ENCODE results near the gene SLC13A3. TPM values are rescaled to one million over a fixed set of nuclear protein-coding genes. Genes with fewer than 3 reads are reported as not detected.
"Not testable (repeated sequence)": the region's sequence is repeated elsewhere in the genome, so short reads cannot be mapped to it uniquely, and the experiment has no call there.

Gene SLC13A3
- total RNA-seq, 1 donor from 2014 or later: 1.5 TPM

DNA sequence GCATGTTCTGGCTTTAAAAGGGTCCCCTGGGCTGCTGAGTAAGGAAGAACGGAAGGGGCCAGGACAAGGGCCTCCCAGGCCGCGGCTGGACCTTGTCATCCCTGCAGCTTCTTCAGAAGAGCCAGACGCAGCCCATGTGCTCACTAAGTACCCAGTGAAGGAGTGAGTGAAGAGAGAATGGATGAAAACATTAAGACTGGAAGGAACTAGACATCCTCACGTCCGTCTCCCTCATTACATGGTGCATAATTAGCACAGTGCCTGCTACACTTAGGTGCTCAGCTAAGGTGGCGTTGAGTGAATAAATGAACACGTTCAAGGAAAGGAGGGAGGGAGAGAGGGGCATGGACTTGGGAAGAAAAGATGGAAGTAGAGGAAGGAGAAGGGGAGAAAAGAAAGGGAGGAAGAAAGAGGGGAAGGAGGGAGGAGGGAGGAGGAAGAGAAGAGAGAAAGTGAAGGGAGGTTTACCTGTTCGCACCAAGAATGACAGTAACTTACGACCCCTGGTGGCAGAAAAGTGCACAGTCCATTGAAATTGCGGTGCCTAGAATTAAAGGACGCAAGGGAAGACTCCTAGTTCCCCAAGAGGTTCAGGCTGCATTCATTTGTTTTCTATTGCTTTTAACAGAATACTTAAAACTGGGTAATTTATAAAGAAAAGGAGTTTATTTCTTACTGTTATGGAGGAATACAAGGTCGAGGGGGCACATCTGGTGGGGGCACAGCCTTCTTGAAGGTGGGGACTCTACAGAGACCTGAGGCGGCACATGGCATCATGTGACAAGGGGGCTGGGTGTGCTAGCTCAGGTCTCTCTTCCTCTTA, 30.0 kb upstream of the SLC13A3 start:
- DNase-seq (ENCODE audit: low spot score): no peak

DNA sequence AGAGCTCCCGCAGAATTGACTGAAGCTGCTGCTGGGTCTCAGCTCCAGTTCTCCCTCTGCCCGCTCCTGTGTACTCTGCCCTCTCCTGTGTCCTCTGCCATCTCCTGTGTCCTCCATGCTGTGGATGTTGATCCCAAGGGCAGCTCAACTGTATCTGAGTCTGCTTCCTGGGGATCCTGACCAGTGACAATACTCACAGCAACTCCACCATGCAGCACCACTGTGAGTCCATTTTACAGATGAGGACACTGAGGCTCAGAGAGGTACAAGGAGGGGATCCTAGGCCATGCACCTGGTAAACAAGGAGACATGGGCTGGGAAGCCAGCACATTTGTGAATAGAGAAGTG, 29.4 kb upstream of the SLC13A3 start:
- DNase-seq (ENCODE audit: low spot score): no peak

DNA sequence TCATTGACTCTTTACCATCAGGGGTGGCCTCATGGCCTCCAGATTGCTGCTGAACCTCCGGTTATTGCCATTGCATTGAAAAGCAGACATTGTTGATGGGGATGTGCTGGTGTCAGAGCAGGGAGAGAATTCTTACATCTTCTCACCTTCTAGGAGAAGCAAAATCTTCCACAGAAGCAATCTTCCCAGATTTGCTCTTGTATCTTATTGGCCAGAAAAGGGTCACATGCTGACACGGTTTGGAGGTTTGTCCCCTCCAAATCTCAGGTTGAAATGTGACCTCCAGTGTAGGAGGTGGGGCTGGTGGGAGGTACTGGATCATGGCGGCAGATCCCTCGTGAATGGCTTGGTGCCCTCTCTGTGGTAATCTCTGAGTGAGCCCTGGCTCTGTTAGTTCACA, 27.3 kb upstream of the SLC13A3 start:
- DNase-seq (ENCODE audit: low spot score): no peak

DNA sequence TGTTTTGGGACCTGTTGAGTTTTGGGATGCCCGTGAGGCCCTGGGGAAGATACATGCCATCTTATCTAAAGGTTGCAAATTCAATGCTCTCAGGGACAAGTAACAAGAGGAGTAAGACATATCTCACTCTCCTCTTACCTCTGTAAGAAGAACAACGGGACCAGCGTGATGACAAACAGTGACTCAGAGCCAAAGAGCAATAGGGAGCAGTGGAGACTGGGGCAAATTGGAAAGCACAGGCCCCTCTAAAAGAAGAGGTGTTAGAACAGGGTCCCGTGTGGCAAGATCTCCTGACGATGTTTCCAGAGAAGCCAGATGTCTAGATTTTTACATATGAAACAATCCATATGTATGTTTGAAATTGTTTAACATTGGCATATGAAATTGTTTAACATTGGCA, 26.3 kb upstream of the SLC13A3 start:
- DNase-seq (ENCODE audit: low spot score): no peak

DNA sequence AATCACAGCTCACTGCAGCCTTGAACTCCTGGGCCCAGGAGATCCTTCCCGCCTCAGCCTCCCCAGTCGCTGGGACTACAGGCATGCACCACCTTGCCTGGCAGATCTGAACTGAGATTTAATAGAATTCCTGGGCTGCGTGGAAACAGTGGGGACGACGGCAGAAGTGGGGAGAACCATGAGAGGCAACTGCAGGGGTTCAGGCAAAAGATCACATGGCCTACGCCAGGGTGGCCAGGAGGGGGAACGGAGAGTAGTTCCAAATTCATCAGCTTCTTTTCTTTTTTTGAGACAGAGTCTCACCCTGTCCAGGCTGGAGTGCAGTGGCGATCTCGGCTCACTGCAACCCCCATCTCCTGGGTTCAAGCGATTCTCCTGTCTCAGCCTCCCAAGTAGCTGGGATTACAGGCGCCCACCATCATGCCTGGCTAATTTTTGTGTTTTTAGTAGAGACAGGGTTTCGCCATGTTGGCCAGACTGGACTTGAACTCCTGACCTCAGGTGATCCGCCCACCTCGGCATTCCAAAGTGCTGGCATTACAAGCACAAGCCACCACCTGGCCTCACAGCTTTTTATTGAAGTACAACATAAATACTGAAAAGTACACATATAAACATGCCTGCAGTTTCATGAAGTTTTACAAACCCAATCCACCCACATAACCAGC, 25.5 kb upstream of the SLC13A3 start:
- DNase-seq (ENCODE audit: low spot score): not testable (repeated sequence)

DNA sequence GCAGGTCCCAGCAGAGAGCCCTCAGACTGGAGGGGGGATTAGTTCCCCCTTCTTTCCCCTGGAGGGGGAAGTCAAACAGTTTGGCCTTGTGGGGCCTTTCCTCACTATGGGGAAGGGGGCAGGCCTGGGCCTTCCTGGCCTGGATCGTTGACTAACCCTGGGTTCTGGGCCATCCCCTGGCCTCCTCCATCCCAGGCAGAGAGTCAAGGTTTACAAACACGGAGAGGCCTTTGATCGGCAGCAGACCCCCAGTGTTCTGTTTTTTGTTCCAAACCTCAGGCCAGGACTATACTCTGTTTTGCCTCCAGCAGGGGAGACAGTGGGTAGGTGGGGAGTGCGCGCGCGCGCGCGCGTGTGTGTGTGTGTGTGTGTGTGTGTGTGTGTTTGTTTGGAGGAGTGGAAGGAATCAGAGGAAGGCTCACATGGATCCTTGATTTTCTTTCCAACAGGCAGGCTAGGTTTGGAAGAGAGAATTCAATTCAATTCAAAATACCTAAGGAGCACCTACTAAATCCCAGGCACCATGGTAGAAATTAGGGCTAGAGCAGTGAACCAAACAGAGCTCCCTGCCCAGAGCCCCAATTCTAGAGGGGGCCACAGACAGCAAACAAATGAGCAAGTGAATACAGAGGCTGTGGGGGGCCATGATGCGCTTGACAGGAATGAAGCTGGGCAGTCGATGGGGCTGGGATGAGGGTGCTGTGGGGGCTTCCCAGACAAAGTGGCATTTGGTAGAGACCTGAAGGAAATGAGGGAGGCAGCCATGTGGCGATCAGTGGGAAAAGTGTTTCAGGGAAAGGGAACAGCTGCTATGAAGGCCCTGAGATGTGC, 23.2 kb upstream of the SLC13A3 start:
- no peak for DNase-seq (ENCODE audit: low spot score)

DNA sequence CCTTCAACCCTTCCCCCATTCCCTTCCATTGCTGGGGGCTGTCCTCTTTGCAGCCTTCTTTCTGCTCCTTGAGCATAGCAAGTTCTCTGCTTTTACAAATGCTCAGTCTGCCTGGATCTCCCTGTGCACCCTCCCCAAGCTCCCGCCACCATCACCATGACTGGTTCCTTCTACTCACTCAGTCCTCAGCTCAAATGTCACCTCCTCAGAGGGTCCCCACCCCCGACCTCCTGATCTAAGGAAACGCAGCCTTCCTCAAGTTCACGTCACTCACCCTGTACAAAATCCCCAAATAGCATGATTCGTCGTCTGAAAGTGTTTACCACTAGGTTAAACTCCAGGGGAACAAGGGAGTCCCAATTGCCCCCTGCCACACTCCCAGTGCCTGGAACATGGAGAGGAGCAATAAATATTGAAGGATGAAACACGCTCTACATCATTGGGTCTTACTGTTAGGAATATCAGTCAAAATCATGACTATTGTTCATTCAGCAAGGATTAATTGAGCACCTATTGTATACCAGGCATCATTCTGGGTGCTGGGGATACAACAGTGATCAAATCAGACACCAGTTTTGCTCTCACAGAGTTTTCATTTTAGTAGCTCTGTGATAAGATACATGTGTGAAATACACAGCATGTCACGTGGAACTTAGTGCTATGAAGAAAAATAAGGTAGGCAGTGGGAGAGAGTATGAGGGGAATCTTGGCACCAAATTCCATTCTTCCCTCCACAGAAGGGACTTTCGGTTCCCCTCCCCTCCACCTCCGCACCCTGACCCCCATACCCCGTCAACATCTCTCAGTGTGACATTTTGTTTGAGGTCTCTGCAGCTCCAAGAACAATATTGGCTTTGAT, 22.4 kb upstream of the SLC13A3 start:
- no peak for DNase-seq (ENCODE audit: low spot score)

DNA sequence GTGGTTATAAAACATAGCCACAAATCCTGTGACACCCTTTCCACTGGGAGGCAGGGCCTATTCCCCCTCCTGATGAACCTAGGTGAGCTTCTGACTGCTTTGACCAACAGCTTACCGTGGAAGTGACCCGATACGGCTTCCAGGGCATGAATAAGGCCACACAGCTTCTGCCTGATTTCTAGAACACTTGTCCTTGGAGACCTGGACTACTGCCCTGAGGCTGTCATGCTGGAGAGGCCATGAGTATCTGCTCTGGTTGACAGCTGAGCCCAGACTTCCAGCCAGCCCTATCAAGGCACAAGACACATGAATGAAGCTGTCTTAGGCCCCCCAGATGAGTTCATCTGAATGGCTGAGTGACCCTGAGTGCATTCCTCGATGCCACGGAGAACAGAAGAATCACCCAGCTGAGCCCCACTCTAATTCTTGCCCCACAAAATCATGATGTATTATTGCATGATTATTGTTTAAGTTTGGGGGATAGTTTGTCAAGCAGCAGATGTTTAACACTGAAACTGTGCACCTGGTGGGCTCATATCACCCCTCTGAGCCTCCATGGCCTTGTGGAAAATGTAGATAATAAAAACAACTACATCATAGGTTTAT, 21.4 kb upstream of the SLC13A3 start:
- DNase-seq (ENCODE audit: low spot score): no peak

DNA sequence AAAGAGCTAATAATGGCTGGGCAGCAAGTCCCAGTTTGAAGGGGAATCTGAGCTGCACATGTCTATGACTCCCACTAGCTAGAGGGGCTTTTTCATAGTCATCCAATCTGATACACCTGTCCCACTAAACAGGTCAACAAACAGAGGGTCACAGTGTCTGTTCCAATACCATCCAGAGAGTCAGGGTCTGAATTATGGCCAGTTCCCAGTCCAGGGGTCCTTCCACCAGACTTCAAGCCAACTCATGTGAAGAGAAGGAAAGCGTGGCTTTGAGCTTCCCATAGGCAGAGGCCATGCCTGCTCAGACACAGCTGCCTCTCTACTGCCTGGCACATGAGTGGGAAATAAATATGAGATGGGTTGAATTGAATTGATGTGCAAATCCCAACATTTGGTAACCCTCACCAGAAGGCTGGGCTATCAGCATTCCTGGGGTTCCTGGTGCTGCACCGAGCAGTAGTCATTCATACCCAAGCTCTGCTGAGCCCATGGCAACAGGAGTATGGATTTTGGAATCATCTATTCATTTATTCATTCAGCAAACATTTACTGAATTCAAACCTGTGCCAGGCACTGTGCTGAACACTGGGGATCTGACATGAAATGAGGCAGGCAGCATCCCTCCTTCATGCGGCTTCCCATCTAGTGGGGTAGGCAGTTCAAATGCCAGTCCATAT, 20.7 kb upstream of the SLC13A3 start:
- DNase-seq (ENCODE audit: low spot score): no peak

DNA sequence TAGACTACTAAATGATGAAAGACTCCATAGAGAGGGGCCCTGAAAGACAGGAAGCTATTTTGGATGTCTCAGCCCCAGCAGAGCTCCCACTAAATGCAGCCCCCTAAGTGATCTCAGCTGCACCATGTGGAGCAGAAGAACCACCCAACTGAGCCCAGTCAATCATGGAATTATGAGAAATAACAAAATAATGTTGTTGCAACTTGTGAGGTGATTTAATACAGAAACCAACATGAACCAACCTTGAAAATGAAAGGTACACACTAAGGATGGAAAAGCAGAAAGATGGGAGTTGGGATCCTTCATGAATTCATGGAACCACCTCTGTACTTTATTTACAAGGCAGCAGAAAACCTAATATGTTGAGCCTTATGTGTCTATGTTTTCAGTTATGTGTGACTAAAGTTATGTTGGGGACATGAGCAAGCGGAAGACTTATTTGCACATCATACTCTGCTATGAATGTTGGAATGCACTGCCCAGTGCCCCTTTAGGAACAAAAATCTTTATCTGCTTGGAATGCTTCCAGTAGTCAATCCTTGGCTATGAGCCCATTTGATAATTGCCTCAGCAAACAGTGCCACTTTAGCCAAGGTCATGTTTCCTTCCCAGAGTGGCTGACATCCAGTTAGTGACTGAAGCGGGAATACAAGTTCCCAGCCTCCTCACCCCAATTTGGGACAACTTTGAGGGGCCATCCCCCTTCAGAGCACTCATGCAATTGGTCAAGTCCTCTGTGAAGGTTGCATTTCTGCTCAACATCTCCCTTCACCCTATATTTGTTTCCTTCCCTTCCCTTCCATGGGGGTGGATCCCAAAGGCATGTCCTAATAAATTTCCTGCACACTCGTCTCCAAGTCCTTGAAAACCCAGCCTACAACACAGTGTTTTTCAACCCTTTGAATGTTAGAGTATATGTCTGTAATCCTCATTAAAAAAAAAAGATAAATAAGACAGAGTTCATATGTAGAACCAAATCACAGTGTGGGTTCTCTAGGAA, 19.6 kb upstream of the SLC13A3 start:
- DNase-seq (ENCODE audit: low spot score): no peak

DNA sequence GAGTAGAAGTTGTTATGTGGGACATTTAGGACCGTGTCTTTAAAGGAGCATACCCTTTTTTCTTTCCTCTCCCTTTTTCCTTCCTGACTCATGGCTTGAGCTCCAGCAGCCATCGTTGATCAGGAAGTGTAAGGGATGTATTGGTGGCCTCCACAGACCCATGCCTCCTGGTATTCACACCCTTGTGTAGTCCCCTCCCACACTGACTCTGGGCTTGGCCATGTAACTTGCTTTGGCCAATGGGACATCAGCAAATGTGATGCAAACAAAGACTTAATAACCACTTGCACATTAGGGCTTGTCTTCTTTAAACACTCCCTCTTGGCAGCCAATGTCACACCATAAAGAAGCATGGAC, 18.9 kb upstream of the SLC13A3 start:
- DNase-seq (ENCODE audit: low spot score): no peak

DNA sequence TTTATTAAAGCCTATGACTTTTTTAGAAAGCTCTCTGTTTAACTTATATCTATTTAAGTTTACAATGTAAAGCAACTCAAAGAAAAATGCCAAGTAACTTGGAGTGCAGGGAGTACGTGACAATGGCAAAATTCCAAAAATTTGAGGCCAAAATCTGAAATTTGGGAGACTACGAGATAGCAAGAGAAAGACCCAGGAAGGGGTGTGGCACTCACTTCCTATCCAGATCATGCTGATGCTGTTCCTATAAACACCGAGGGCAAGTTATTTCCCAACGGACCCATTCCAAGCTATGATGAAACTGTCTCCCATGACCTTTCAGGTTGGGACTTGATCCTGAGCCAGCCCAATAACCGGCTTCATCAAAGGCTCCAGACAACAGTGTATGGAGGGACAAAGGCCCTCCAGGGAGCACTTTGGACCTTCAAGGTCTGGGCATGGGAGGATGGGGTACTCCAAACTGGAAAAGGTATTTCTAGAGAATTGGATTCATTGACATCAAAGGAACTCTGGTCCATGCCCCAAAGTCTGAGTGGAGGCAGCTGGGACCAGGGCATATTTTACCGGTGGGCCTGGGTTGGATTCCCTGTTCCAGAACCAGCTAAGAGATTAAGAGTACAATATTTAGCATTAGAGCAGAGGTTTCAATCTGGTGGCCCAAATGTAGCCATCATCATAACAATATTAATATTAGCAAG, 15.7 kb upstream of the SLC13A3 start:
- DNase-seq (ENCODE audit: low spot score): no peak

DNA sequence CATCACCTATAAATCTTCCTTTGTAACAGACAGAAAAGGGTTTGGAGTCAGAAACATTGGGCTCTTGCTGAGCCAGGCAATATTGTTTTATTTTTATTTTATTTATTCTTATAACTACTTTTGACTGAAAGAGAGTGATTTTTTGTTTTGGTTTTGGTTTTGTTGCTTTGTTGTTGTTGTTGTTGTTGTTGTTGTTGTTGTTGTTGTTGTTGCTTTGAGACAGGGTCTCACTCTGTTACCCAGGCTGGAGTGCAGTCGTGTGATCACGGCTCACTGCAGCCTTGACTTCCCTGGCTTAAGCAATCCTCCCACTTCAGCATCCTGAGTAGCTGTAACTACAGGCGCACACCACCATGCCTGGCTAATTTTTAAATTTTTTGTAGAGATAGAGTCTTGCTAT, 15.0 kb upstream of the SLC13A3 start:
- DNase-seq (ENCODE audit: low spot score): no peak

DNA sequence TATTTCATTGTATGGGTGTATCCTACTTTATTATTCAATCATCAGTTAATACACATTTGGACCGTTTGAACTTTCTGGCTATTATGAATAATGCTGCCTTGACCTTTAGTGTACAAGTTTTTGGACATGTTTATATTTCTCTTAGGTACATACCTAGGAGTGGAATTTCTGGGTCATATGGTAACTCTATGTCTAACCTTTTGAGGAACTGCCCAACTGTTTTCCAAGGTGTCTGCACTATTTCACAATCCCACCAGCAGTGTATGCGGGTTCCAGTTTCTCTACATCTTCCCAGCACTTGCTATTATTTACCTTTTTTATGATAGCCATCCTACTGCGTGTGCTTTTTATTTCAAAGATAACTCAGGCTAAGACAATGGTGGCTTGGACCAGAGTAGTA, 14.3 kb upstream of the SLC13A3 start:
- no peak for DNase-seq (ENCODE audit: low spot score)

DNA sequence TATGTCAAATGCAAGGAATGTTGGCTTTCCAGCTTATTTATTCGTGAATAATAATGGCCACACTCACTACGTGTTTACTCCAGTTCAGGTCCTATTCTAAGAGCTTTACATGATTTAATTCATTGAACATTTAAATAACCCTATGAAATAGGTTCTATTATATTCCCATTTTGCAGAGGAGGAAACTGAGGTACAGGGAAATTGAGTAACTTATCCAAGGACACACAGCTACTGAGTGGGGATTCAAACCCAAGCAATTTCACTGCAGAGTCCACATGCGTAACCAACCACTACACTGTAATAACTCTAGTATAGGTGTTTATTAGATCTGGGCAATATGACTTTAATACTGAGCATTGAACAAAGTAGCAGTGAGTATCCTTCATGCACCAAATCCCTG, 12.3 kb upstream of the SLC13A3 start:
- DNase-seq (ENCODE audit: low spot score): no peak

DNA sequence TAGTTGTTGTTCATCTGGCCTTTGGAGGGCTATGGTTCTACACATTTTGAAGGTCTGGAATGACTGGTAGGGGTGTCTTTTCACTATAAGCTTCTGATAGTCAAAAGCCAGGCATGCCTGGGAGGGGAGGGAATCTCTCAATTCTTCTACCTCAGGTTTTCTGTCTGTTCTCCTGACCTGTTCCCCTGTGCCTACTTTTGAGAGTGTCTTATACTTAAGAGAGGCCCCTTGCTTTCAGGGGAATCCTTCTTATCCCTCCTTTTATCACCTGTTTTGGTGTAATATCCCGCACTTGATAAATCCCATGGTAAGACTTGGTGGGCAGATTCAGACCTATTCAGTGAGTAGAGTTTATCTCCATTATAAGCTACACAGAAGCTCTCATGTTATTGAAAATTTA, 10.4 kb upstream of the SLC13A3 start:
- DNase-seq (ENCODE audit: low spot score): no peak

DNA sequence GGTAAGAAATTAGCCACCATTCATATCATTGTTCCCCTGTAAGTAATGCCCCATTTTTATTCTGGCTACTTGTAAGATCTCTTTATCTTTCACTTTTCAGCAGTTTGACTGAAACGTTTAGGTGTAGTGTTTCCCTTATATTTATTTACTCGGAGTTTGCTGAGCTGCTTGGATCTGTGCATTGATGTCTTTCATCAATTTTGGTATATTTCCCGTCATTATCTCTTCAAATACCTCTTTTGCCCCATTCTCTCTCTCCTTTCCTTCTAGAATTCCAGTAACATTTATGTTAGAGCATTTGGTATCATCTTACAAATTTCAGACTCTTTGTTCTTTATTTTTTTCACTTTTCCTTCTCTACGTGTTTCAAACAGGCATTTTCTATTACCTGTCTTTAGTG, 9.2 kb upstream of the SLC13A3 start:
- no peak for DNase-seq (ENCODE audit: low spot score)

DNA sequence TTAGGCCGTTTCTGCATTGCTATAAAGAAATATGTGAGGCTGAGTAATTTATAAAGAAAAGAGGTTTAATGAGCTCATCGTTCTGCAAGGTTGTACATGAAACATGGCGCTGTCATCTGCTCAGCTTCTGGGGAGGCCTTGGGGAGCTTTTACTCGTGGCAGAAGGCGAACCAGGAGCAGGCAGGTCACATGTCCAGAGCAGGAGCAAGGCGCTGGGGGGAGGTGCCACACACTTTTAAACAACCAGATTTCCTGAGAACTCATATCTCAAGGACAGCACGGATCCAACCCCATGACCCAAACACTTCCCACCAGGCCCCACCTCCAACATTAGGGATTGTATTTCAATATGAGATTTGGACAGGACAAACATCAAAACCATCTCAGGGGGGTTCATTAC, 6.4 kb upstream of the SLC13A3 start:
- DNase-seq (ENCODE audit: low spot score): peak; percentile 28

All from mesenteric fat pad (tissue), 1 donor.